ENCODE results near the gene SEC11C.

DNA sequence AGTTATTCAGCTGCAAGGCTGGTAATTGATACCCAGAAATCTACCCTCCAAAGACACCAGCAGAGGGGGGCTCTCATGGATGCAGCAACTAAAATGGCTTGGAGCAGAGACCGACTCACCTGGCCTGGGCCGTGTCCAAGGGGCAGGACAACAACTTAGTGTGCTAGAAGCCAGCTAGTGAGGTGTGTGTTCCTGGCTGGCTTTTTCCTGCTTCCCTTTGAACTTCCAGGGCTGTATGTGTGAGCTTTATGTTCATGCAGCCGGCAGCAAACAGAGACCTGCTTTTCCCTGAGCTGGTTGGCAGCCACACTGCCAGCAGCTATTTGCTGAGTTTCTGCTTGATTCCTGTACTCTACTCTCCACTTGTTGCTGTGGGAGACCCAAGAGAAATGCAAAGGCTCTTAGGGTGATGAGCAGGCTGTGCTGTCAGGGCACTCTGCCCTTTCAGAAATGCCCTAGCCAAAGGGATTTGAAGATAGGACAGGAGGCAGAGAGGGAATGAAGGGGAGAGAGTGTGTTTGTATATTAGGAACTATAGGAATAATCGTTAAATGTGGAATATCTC, 56.6 kb downstream of the SEC11C start:
- TF ChIP-seq, protein P1, sequence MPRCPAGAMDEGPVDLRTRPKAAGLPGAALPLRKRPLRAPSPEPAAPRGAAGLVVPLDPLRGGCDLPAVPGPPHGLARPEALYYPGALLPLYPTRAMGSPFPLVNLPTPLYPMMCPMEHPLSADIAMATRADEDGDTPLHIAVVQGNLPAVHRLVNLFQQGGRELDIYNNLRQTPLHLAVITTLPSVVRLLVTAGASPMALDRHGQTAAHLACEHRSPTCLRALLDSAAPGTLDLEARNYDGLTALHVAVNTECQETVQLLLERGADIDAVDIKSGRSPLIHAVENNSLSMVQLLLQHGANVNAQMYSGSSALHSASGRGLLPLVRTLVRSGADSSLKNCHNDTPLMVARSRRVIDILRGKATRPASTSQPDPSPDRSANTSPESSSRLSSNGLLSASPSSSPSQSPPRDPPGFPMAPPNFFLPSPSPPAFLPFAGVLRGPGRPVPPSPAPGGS (IDR thresholded peaks at IDR 0.05) = no peak
- no peak for TF ChIP-seq CTCF (IDR thresholded peaks at IDR 0.05)
